RWPE2 (cell line): ENCODE results near the gene MAP4K1.
A peak's percentile ranks its signal among the peaks of the same experiment; 100 is the strongest.

Experiments used
- ATAC-seq: fragments of 200-7000 bp; cut with Tn5 transposase; 3 replicates; pipeline ENCODE4 v1.9.1; 2021; ENCODE audit warnings: low read depth
- DNase-seq: peaks from one replicate; pipeline ENCODE4 v3.0.0-alpha.2; 2020; ENCODE audit warnings: low spot score
- H3K27ac ChIP-seq: fragments of 450-650 bp; 2 replicates; pipeline ENCODE4 v1.5.1; 2017; ENCODE audit warnings: mild to moderate bottlenecking; ENCODE audit not compliant: poor library complexity, severe bottlenecking
- H3K27me3 ChIP-seq: fragments of 250-450 bp; sonication (Bioruptor Pico); 2 replicates; pipeline ENCODE4 v1.5.1; 2021; ENCODE audit warnings: mild to moderate bottlenecking, moderate library complexity; ENCODE audit not compliant: insufficient read depth, poor library complexity, severe bottlenecking
- H3K36me3 ChIP-seq: fragments of 250-450 bp; sonication (Bioruptor Pico); 2 replicates; pipeline ENCODE4 v1.5.1; 2020; ENCODE audit warnings: low read depth, mild to moderate bottlenecking, moderate library complexity
- H3K4me1 ChIP-seq: fragments of 250-450 bp; sonication (Bioruptor Pico); 2 replicates; pipeline ENCODE4 v1.5.1; 2021; ENCODE audit warnings: mild to moderate bottlenecking, moderate library complexity; ENCODE audit not compliant: insufficient read depth, poor library complexity, severe bottlenecking
- H3K4me3 ChIP-seq: fragments of 250-450 bp; sonication (Bioruptor Pico); 2 replicates; pipeline ENCODE4 v1.5.1; 2021; ENCODE audit warnings: mild to moderate bottlenecking, moderate library complexity; ENCODE audit not compliant: severe bottlenecking
- H3K9me3 ChIP-seq: fragments of 250-450 bp; sonication (Bioruptor Pico); 2 replicates; pipeline ENCODE4 v1.5.1; 2021; ENCODE audit warnings: mild to moderate bottlenecking, moderate library complexity; ENCODE audit not compliant: severe bottlenecking
- CTCF ChIP-seq: fragments of 450-650 bp; IDR thresholded peaks from one replicate; pipeline ENCODE4 v1.5.1; 2017; ENCODE audit warnings: mild to moderate bottlenecking, moderate library complexity; ENCODE audit not compliant: poor library complexity, severe bottlenecking

Gene MAP4K1

GRCh38 chr19:38549061-38549460 lies 68.7 kb downstream of the MAP4K1 start:
- Histone ChIP-seq H3K36me3 (no peaks in the 10 kb centered on the region), H3K4me1 (peaks cover 8% of the 10 kb centered on the region), H3K9me3 (no peaks in the 10 kb centered on the region), H3K27me3 (no peaks in the 10 kb centered on the region), H3K4me3 (no peak overlapping the region), H3K27ac (no peak overlapping the region)
- TF ChIP-seq CTCF = no peak
- DNase-seq (no peak), ATAC-seq (no peak)

- H3K27me3 ChIP-seq = no peaks in the 10 kb centered on the region
- no peaks in the 10 kb centered on the region for H3K36me3 ChIP-seq
- DNase-seq = no peak
- no peaks in the 10 kb centered on the region for H3K9me3 ChIP-seq
- TF ChIP-seq CTCF = no peak
- no peak for ATAC-seq
- H3K27ac ChIP-seq = no peak overlapping the region
- H3K4me3 ChIP-seq = no peak overlapping the region
- peaks cover 8% of the 10 kb centered on the region for H3K4me1 ChIP-seq
Observed at GRCh38 chr19:38547421-38547820, 70.3 kb downstream of the MAP4K1 start.

GRCh38 chr19:38545596-38545995 lies 72.2 kb downstream of the MAP4K1 start:
- no peaks in the 10 kb centered on the region for H3K9me3 ChIP-seq
- H3K36me3 ChIP-seq = no peaks in the 10 kb centered on the region
- peak overlapping the region; percentile 80 for H3K27ac ChIP-seq
- TF ChIP-seq CTCF = no peak
- no peak for DNase-seq
- H3K4me1 ChIP-seq = peaks cover 8% of the 10 kb centered on the region
- H3K27me3 ChIP-seq = no peaks in the 10 kb centered on the region
- no peak overlapping the region for H3K4me3 ChIP-seq
- no peak for ATAC-seq

GRCh38 chr19:38544569-38545315 lies 73.0 kb downstream of the MAP4K1 start:
- H3K36me3 ChIP-seq = no peaks in the 10 kb centered on the region
- no peak overlapping the region for H3K4me3 ChIP-seq
- peaks cover 8% of the 10 kb centered on the region for H3K4me1 ChIP-seq
- ATAC-seq (no peak), DNase-seq (no peak)
- no peaks in the 10 kb centered on the region for H3K9me3 ChIP-seq
- H3K27me3 ChIP-seq = no peaks in the 10 kb centered on the region
- peak; percentile 67 for TF ChIP-seq CTCF
- H3K27ac ChIP-seq = peak overlapping the region; percentile 80
